NCI-H1092 treated with DMSO at 0.1 percent for 48 hours (cell line): ENCODE data around the gene STEAP1.
A peak's percentile ranks its signal among the peaks of the same experiment; 100 is the strongest.

ENCODE experiments used
- DNase-seq: peaks from one replicate; lab custom pipeline; 2025; lab: John Stamatoyannopoulos, UW

STEAP1 gene

GRCh38 chr7:90211391-90212148, 57.3 kb downstream of the STEAP1 start, which contains the start of gene STEAP2:
Gene STEAP2 (plus strand): TSS chr7:90211740. CDS start chr7:90225083, 13,343 bp downstream.
- DNase-seq, result peak; percentile 67

GRCh38 chr7:90212149-90212495, 57.9 kb downstream of the STEAP1 start:
- no peak for DNase-seq

GRCh38 chr7:90213521-90213920, 59.3 kb downstream of the STEAP1 start:
- no peak for DNase-seq
